Fibroblast of lung (primary cell): ENCODE results near the gene ZNF730. TPM values are rescaled to one million over a fixed set of nuclear protein-coding genes. Genes with fewer than 3 reads are reported as not detected.
"Not testable (repeated sequence)": the region's sequence is repeated elsewhere in the genome, so short reads cannot be mapped to it uniquely, and the experiment has no call there.

ENCODE experiments used
- DNase-seq, 2 donors: peaks; one replicate each; pipeline versions ENCODE4 v3.0.0 to v3.0.0-alpha.2; 2010; ENCODE audit warnings: low read depth in 2 of 2
- H2AFZ ChIP-seq: 2 replicates; pipeline ENCODE4 v1.5.1; 2012; ENCODE audit warnings: low read length, control low read depth, inconsistent platforms
- H3K27ac ChIP-seq: 2 replicates; pipeline ENCODE4 v1.5.1; 2011; ENCODE audit warnings: low read length, control low read depth; ENCODE audit not compliant: insufficient read depth
- H3K27me3 ChIP-seq: 2 replicates; pipeline ENCODE4 v1.5.1; 2011; ENCODE audit warnings: mild to moderate bottlenecking, low read length; ENCODE audit not compliant: control insufficient read depth, insufficient read depth
- H3K36me3 ChIP-seq: 2 replicates; pipeline ENCODE4 v1.5.1; 2011; ENCODE audit warnings: low read length; ENCODE audit not compliant: control insufficient read depth, insufficient read depth
- H3K4me1 ChIP-seq: 2 replicates; pipeline ENCODE4 v1.5.1; 2011; ENCODE audit warnings: low read length; ENCODE audit not compliant: control insufficient read depth, insufficient read depth; ENCODE audit errors: extremely low read depth
- H3K4me2 ChIP-seq: 2 replicates; pipeline ENCODE4 v1.5.1; 2011; ENCODE audit warnings: low read length, control low read depth; ENCODE audit not compliant: insufficient read depth; ENCODE audit errors: extremely low read depth
- H3K4me3 ChIP-seq, 4 experiments: fragments of 200-600 bp in 1 of 4; sonication (generic) in 1 of 4; replicated peaks in 1 of 4; 2 replicates each; pipeline ENCODE4 v1.5.1; 2011 to 2016; ENCODE audit warnings: low read length in 4 of 4, low read depth in 3 of 4, mild to moderate bottlenecking in 3 of 4, control low read depth in 2 of 4, inconsistent platforms in 1 of 4, mixed read lengths in 1 of 4; ENCODE audit not compliant: insufficient read depth in 1 of 4; ENCODE audit errors: control extremely low read depth in 1 of 4
- H3K79me2 ChIP-seq: 2 replicates; pipeline ENCODE4 v1.5.1; 2012; ENCODE audit warnings: mild to moderate bottlenecking, low read length, inconsistent platforms; ENCODE audit not compliant: control insufficient read depth, insufficient read depth
- H3K9ac ChIP-seq: 2 replicates; pipeline ENCODE4 v1.5.1; 2011; ENCODE audit warnings: mild to moderate bottlenecking, low read length, control low read depth; ENCODE audit not compliant: insufficient read depth
- H3K9me3 ChIP-seq: 2 replicates; pipeline ENCODE4 v1.5.1; 2012; ENCODE audit warnings: low read depth, low read length; ENCODE audit not compliant: control insufficient read depth, insufficient read depth
- H4K20me1 ChIP-seq: 2 replicates; pipeline ENCODE4 v1.5.1; 2011; ENCODE audit warnings: low read length; ENCODE audit not compliant: control insufficient read depth, insufficient read depth; ENCODE audit errors: extremely low read depth
- EZH2 ChIP-seq: IDR thresholded peaks from 2 replicates; pipeline ENCODE4 v1.5.1; 2012; ENCODE audit warnings: low read length, control low read depth, mild to moderate bottlenecking; ENCODE audit errors: missing control alignments
- polyA plus RNA-seq, 2 donors: library from polyadenylated mRNA; depleted of rRNA in 1 of 2; stranded (reverse) in 1 of 2; unstranded in 1 of 2; fragments of >200 nt; gene quantifications; 2 replicates each; pipeline ENCODE4 v1.2.1, GENCODE V29; 2011 to 2012; ENCODE audit warnings: missing spikeins in 1 of 2
- total RNA-seq: library from RNA; depleted of rRNA; stranded (reverse); fragments of >200 nt; gene quantifications from 2 replicates; pipeline ENCODE4 v1.2.1, GENCODE V29; 2014
- TF ChIP-seq, protein P1 (sequence below), 2 donors: IDR thresholded peaks in 1 of 2; conservative IDR thresholded peaks in 1 of 2; 1 replicate in 1 of 2; 2 replicates in 1 of 2; pipeline ENCODE4 v1.5.1; 2011 to 2012; ENCODE audit warnings: low read length in 2 of 2, control low read depth in 1 of 2, inconsistent platforms in 1 of 2, low read depth in 1 of 2, mild to moderate bottlenecking in 1 of 2

The ZNF730 gene
- total and polyA plus RNA-seq, 2 donors (not counting 1 experiment from before 2014, with no cell fraction given): 0.66 to 1.3 TPM

DNA sequence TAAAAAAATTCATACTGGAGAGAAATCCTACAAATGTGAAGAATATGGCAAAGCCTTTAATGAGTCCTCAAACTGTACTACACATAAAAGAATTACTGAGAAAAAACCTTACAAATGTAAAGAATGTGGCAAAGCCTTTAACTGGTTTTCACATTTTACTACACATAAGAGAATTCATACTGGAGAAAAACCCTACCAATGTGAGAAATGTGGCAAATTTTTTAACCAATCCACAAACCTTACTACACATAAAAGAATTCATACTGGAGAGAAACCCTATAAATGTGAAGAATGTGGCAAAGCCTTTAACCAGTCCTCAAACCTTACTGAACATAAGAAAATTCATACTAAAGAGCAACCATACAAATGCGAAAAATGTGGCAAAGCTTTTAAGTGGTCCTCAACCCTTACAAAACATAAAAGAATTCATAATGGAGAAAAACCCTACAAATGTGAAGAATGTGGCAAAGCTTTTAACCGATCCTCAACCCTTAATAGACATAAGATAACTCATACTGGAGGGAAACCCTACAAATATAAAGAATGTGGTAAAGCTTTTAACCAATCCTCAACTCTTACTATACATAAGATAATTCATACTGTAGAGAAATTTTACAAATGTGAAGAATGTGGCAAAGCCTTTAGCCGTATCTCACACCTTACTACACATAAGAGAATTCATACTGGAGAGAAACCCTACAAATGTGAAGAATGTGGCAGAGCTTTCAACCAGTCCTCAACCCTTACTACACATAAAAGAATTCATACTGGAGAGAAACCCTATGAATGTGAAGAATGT, 29.0 kb downstream of the ZNF730 start:
- H3K4me2 ChIP-seq: no peak overlapping the region
- TF ChIP-seq, protein P1, sequence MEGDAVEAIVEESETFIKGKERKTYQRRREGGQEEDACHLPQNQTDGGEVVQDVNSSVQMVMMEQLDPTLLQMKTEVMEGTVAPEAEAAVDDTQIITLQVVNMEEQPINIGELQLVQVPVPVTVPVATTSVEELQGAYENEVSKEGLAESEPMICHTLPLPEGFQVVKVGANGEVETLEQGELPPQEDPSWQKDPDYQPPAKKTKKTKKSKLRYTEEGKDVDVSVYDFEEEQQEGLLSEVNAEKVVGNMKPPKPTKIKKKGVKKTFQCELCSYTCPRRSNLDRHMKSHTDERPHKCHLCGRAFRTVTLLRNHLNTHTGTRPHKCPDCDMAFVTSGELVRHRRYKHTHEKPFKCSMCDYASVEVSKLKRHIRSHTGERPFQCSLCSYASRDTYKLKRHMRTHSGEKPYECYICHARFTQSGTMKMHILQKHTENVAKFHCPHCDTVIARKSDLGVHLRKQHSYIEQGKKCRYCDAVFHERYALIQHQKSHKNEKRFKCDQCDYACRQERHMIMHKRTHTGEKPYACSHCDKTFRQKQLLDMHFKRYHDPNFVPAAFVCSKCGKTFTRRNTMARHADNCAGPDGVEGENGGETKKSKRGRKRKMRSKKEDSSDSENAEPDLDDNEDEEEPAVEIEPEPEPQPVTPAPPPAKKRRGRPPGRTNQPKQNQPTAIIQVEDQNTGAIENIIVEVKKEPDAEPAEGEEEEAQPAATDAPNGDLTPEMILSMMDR (conservative IDR thresholded peaks at IDR 0.05 in 1 of 2, IDR thresholded peaks at IDR 0.05 in 1 of 2; ENCODE audit: low read depth in 1 of 2, low read length in 2 of 2): no peak
- TF ChIP-seq EZH2: no peak
- H3K27ac ChIP-seq: no peak overlapping the region

DNA sequence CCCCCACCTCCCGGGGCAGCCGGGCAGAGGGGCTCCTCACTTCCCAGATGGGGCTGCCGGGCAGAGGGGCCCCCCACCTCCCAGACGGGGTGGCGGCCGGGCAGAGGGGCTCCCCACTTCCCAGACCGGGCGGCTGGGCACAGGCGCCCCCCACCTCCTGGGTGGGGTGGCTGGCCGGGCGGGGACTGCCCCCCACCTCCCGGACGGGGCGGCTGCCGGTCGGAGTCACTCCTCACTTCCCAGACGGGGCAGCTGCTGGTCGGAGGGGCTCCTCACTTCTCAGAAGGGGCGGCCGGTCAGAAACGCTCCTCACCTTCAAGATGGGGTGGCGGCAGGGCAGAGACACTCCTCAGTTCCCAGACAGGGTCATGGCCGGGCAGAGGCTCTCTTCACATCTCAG, 43.9 kb downstream of the ZNF730 start:
- no peak overlapping the region for H3K4me2 ChIP-seq
- no peak overlapping the region for H3K27ac ChIP-seq
- H3K9ac ChIP-seq: no peak overlapping the region
- no peaks in the 10 kb centered on the region for H3K79me2 ChIP-seq
- no peaks in the 10 kb centered on the region for H3K36me3 ChIP-seq
- H2AFZ ChIP-seq: no peak overlapping the region
- H3K4me3 ChIP-seq: no peak overlapping the region
- no peaks in the 10 kb centered on the region for H4K20me1 ChIP-seq
- H3K27me3 ChIP-seq: no peaks in the 10 kb centered on the region
- TF ChIP-seq EZH2: no peak
- TF ChIP-seq, protein P1 (conservative IDR thresholded peaks at IDR 0.05 in 1 of 2, IDR thresholded peaks at IDR 0.05 in 1 of 2; ENCODE audit: low read depth in 1 of 2, low read length in 2 of 2): no peak
- H3K4me1 ChIP-seq: no peaks in the 10 kb centered on the region
- H3K9me3 ChIP-seq: no peaks in the 10 kb centered on the region
- no peak for DNase-seq

More for the DNA sequence above, 29.0 kb downstream of the ZNF730 start:
- Histone ChIP-seq H3K4me3 (no peak overlapping the region), H3K27me3 (no peaks in the 10 kb centered on the region), H3K4me1 (no peaks in the 10 kb centered on the region), H3K79me2 (no peaks in the 10 kb centered on the region), H2AFZ (no peak overlapping the region), H4K20me1 (no peaks in the 10 kb centered on the region), H3K36me3 (no peaks in the 10 kb centered on the region), H3K9ac (no peak overlapping the region), H3K9me3 (no peaks in the 10 kb centered on the region)
- DNase-seq: no peak

DNA sequence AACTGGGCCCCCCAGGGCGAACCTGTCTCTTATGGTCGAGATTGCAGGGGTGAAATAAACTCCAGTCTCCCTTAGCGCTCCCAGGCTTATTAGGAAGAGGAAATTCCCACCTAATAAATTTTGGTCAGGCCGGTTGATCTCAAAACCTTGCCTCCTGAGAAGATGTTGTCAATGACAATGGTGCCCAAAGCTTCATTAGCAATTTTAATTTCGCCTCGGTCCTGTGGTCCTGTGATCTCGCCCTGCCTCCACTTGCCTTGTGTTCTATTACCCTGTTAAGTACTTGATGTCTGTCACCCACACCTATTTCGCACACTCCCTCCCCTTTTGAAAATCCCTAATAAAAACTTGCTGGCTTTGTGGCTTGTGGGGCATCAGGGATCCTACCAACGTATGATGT, 51.5 kb downstream of the ZNF730 start:
- not testable (repeated sequence) for H4K20me1 ChIP-seq, H3K4me3 ChIP-seq, H3K9me3 ChIP-seq, H2AFZ ChIP-seq, H3K4me2 ChIP-seq, H3K4me1 ChIP-seq, H3K79me2 ChIP-seq, H3K9ac ChIP-seq, DNase-seq, H3K36me3 ChIP-seq, H3K27me3 ChIP-seq, H3K27ac ChIP-seq
